ENCODE data around the gene HBG1. TPM values are rescaled to one million over a fixed set of nuclear protein-coding genes. Genes with fewer than 3 reads are reported as not detected.

Gene HBG1
- total and polyA plus RNA-seq, 7 donors: 1.3 TPM; not detected in 6

DNA sequence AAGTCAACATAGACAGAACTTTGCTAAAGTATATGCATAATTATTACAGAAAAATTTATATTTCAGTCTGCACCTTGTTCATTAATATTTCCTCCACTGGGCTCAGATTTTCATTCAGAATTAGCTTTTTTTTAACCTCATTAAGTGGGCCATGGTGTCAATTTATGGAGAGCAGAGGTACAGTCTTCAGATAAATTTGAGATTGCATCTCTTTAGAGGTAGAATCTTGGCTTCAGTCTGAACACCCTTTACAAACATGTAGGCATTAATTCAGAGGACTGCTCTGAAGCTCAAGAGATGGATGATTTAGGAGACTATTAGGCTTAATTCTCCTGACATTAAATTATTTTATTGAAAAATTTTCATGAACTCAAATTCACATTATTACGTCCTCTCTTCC, 19.4 kb downstream of the HBG1 start:
- Histone ChIP-seq H3K27ac (no peak overlapping the region), H3K4me1 (no peaks in the 10 kb centered on the region), H3K4me3 (no peak overlapping the region), H3K27me3 (ENCODE audit: insufficient read depth in 3 of 3, low read length in 2 of 3) (no peaks in the 10 kb centered on the region), H3K36me3 (ENCODE audit: insufficient read depth in 1 of 2, low read depth in 1 of 2) (no peaks in the 10 kb centered on the region), H3K9me3 (no peaks in the 10 kb centered on the region)
- DNase-seq (no peak), ATAC-seq (no peak)
- 83 to 94% (median 89%) methylated on average over 1 of the region's 1 CpG for WGBS, 3 donors
- intact Hi-C loops (cut with DNase I): no loop called here
- TF ChIP-seq, protein P1, sequence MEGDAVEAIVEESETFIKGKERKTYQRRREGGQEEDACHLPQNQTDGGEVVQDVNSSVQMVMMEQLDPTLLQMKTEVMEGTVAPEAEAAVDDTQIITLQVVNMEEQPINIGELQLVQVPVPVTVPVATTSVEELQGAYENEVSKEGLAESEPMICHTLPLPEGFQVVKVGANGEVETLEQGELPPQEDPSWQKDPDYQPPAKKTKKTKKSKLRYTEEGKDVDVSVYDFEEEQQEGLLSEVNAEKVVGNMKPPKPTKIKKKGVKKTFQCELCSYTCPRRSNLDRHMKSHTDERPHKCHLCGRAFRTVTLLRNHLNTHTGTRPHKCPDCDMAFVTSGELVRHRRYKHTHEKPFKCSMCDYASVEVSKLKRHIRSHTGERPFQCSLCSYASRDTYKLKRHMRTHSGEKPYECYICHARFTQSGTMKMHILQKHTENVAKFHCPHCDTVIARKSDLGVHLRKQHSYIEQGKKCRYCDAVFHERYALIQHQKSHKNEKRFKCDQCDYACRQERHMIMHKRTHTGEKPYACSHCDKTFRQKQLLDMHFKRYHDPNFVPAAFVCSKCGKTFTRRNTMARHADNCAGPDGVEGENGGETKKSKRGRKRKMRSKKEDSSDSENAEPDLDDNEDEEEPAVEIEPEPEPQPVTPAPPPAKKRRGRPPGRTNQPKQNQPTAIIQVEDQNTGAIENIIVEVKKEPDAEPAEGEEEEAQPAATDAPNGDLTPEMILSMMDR (IDR thresholded peaks at IDR 0.05): no peak

DNA sequence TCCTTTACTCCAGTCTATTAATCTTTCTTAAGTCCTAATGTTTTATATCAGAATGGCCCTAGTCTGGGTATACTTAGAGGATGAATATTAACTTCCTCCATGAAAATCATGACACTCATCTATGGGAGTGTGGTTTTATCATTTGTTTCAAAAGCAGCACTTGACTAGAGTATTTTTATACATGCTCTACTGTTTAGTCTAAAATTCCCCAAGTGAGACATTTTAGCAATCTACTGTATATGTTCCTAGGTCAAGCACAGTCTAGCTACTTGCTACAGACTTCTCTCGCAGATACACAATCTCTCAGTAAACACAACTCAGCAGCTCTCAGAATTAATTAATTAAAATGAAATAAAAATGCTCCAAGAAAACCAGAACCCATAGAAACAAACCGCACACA, 19.9 kb downstream of the HBG1 start:
- 87 to 91% (median 90%) methylated on average over 2 of the region's 2 CpGs for WGBS, 3 donors
- H3K4me3 ChIP-seq: no peak overlapping the region
- DNase-seq (no peak), ATAC-seq (no peak)
- H3K4me1 ChIP-seq: no peaks in the 10 kb centered on the region
- TF ChIP-seq, protein P1 (IDR thresholded peaks at IDR 0.05): no peak
- H3K36me3 ChIP-seq (ENCODE audit: insufficient read depth in 1 of 2, low read depth in 1 of 2): no peaks in the 10 kb centered on the region
- no peaks in the 10 kb centered on the region for H3K27me3 ChIP-seq (ENCODE audit: insufficient read depth in 3 of 3, low read length in 2 of 3)
- no peaks in the 10 kb centered on the region for H3K9me3 ChIP-seq
- H3K27ac ChIP-seq: no peak overlapping the region
- intact Hi-C loops (cut with DNase I): no loop called here

GRCh38 chr11:5229356-5229755, 20.3 kb downstream of the HBG1 start:
- no peaks in the 10 kb centered on the region for H3K36me3 ChIP-seq (ENCODE audit: insufficient read depth in 1 of 2, low read depth in 1 of 2)

GRCh38 chr11:5228124-5228523, 21.5 kb downstream of the HBG1 start:
- TF ChIP-seq, protein P1 (IDR thresholded peaks at IDR 0.05): no peak
- no peak overlapping the region for H3K27ac ChIP-seq
- no peaks in the 10 kb centered on the region for H3K9me3 ChIP-seq
- H3K4me1 ChIP-seq: no peaks in the 10 kb centered on the region
- ATAC-seq: no peak
- intact Hi-C loops (cut with DNase I): no loop called here
- H3K36me3 ChIP-seq (ENCODE audit: insufficient read depth in 1 of 2, low read depth in 1 of 2): no peaks in the 10 kb centered on the region
- H3K27me3 ChIP-seq (ENCODE audit: insufficient read depth in 3 of 3, low read length in 2 of 3): no peaks in the 10 kb centered on the region
- 44 to 52% (median 49%) methylated on average over 5 of the region's 5 CpGs for WGBS, 3 donors
- no peak overlapping the region for H3K4me3 ChIP-seq
- no peak for DNase-seq

More at GRCh38 chr11:5229356-5229755, 20.3 kb downstream of the HBG1 start:
- H3K27ac ChIP-seq: no peak overlapping the region
- no peak for ATAC-seq
- intact Hi-C loops (cut with DNase I): no loop called here
- TF ChIP-seq, protein P1 (IDR thresholded peaks at IDR 0.05): no peak
- 83 to 97% (median 86%) methylated on average over 1 of the region's 1 CpG for WGBS, 3 donors
- no peaks in the 10 kb centered on the region for H3K9me3 ChIP-seq
- no peaks in the 10 kb centered on the region for H3K27me3 ChIP-seq (ENCODE audit: insufficient read depth in 3 of 3, low read length in 2 of 3)
- no peaks in the 10 kb centered on the region for H3K4me1 ChIP-seq
- H3K4me3 ChIP-seq: no peak overlapping the region
- DNase-seq: no peak

DNA sequence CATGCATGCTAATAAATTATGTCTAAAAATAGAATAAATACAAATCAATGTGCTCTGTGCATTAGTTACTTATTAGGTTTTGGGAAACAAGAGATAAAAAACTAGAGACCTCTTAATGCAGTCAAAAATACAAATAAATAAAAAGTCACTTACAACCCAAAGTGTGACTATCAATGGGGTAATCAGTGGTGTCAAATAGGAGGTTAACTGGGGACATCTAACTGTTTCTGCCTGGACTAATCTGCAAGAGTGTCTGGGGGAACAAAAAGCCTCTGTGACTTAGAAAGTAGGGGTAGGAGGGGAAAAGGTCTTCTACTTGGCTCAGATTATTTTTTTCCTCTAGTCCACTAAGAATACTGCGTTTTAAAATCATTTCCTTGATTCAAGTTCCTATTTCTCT, 22.0 kb downstream of the HBG1 start:
- WGBS, 3 donors: 23 to 33% (median 28%) methylated on average over 1 of the region's 1 CpG
- TF ChIP-seq, protein P1 (IDR thresholded peaks at IDR 0.05): no peak
- intact Hi-C loops (cut with DNase I): no loop called here

More for the DNA sequence above, 22.0 kb downstream of the HBG1 start:
- DNase-seq: no peak
- H3K27ac ChIP-seq: no peak overlapping the region
- no peaks in the 10 kb centered on the region for H3K27me3 ChIP-seq (ENCODE audit: insufficient read depth in 3 of 3, low read length in 2 of 3)
- no peak for ATAC-seq
- no peaks in the 10 kb centered on the region for H3K4me1 ChIP-seq
- H3K4me3 ChIP-seq: no peak overlapping the region
- H3K9me3 ChIP-seq: no peaks in the 10 kb centered on the region
- no peaks in the 10 kb centered on the region for H3K36me3 ChIP-seq (ENCODE audit: insufficient read depth in 1 of 2, low read depth in 1 of 2)

All from psoas muscle (tissue), 8 donors.